ENCODE results near the gene VASH2.
"Not testable (repeated sequence)": the region's sequence is repeated elsewhere in the genome, so short reads cannot be mapped to it uniquely, and the experiment has no call there.

Gene VASH2

DNA sequence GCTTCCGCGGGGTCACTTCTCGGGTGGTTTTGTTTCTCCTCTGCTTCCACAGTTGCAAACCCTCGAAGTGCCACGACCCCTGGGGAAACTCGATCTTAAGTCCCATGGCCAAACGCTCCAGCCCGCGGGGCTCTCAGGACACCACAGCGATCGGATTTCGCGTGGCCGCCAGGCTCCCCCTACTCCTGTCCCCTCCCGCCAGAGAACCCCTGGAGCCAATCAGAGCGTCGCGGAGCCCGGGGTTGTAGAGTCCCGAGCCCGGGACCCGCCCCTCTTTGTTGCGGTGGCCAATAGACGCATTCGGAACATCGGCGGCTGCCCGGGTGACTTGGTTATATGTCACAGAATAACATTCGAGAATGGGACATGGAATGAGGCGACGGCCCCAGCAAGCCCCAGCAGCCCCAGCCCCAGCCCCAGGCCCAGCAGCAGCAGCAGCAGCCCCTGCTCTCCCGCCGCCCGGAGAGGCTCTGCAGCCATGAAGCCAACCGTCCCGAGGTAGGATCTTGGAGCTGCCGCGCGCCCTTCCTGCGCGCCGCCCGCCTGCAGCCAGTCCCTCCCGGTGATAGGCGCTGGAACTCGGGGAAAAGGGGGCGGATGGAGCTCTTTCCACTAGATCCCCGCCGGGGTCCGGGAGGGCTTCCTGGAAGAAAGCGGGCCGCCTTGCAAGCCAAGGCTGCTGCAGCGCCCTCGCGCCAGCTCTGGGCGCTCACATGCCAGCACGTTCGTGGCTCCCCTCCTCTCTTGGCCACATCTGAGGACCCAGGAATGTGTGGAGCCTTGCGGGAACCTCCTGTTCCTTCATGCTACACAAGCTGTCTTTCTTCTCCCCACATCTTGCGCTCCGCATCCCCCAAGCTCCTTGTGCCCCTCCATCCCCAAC, at the start of gene VASH2:
VASH2 (plus strand) TSS at position 299 of the 883 bp plus-strand sequence. CDS start 1,002 bp downstream, outside the sequence.
- peak; percentile 72 for DNase-seq

DNA sequence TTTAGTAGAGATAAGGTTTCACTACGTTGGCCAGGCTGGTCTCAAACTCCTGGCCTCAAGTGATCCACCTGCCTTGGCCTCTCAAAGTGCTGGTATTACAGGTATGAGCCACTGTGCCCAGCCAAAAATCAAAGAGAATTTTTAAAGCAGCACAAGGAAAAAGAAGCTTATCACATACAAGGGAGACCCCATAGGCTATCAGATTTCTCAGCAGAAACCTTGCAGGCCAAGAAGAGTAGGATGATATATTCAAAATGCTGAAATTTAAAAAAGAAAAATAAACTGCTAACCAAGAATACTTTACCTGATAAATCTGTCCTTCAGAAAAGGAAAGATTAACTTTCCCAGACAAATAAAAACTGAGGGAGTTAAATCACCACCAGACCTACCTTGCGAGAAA, 49.1 kb upstream of the VASH2 start:
- DNase-seq: no peak

DNA sequence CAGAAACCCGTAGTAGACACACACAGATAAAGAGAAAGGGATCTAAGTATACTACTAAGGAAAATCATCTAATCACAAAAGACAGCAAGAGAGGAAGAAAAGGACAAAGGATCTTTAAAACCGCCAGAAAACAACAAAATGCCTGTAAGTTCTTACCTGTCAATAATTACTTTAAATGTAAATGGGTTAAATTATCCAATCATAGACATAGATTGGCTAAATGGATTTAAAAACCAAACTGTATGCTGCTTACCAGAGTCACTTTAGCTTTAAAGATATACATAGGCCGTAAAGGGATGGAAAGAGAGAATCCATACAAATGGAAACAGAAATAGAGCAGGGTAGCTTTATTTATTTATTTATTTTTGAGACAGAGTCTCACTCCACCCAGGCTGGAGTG, 48.3 kb upstream of the VASH2 start:
- no peak for DNase-seq

DNA sequence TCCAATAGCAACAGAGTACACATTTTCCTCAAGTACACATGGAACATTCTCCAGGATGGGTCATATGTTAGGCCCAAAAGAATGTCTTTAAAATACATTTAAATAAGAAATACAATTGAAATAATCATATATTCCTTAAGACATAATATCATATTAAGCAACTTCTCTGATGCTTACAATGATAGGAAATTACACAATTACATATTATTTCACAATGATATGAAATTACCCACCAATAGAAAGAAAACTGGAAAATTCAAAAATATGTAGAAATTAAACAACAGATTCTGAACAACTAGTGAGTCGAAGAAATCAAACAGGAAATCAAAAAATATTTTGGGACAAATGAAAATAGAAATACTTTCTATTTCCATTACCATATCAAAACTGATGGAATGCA, 46.7 kb upstream of the VASH2 start:
- no peak for DNase-seq

DNA sequence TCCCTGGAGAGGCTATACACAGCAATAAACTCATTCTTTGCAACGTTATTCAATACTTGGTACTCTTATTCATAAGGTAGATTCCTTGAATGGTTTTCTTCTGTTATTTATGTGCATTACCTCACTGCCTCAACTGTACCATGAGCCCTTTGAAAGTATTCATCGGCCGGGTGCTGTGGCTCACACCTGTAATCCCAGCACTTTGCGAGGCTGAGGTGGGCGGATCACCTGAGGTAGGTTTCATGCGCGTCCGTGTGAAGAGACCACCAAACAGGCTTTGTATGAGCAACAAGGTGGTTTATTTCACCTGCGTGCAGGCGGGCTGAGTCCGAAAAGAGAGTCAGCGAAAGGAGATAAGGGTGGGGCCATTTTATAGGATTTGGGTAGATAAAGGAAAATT, 42.3 kb upstream of the VASH2 start:
- DNase-seq: not testable (repeated sequence)

DNA sequence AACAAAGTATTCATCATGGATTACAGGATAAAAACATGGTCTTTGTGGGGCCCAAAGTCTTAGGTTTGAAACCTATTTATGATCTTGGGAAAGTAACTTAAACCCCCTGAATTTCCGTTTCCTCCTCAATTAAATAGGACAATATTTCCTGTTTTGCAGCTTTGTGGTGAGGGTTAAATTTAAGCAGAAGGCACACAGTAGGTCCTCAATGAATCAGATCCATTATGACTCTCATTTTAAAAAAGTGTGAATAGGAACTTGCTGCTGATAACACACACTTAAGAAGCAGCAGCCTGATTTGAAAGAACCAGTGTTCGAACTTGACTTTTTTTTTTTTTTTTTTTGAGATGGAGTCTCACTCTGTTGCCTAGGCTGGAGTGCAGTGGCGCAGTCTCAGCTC, 41.4 kb upstream of the VASH2 start:
- DNase-seq: no peak

DNA sequence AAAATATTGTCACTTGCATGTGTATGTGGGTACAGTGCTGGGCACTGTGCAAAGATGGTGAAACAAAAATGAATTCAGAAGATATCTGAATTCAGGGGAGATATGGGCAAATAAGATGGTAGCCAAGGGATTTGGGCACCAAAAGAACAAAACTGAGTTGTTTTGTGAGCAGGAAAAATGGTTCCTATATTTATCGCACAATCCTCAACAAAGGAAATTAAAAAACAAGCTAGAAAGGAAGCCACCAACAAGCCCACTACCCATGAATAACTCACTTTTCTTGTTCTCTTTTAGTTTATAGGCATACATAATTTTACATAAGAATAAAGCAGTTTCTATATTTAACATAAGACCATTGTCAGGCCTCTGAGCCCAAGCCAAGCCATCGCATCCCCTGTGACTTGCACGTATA, 40.7 kb upstream of the VASH2 start:
- DNase-seq: no peak

DNA sequence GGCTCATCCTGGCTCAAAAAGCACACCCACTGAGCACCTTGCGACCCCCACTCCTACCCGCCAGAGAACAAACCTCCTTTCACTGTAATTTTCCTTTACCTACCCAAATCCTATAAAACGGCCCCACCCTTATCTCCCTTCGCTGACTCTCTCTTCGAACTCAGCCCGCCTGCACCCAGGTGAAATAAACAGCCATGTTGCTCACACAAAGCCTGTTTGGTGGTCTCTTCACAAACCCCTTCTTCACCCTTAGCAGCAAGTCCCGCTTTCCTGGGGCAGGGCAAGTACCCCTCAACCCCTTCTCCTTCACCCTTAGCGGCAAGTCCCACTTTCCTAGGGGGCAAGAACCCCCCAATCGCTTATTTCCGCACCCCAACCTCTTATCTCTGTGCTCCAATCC, 40.1 kb upstream of the VASH2 start:
- DNase-seq: not testable (repeated sequence)

DNA sequence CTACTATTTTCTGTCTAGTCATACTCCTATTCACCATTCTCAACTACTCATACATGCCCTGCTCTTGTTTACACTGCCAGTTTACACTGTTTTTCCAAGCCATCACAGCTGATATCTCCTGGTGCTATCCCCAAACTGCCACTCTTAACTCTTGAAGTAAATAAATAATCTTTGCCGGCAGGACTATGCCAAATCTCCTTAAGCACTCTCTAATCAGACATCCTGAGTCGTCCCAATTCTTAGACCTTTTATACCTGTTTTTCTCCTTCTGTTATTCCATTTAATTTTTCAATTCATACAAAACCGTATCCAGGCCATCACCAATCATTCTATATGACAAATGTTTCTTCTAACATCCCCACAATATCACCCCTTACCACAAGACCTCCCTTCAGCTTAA, 36.7 kb upstream of the VASH2 start:
- DNase-seq: not testable (repeated sequence)

DNA sequence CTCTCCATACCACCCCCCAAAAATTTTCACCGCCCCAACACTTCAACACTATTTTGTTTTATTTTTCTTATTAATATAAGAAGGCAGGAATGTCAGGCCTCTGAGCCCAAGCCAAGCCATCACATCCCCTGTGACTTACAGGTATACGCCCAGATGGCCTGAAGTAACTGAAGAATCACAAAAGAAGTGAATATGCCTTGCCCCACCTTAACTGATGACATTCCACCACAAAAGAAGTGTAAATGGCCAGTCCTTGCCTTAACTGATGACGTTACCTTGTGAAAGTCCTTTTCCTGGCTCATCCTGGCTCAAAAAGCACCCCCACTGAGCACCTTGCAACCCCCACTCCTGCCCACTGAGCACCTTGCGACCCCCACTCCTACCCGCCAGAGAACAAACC, 36.2 kb upstream of the VASH2 start:
- DNase-seq: not testable (repeated sequence)

DNA sequence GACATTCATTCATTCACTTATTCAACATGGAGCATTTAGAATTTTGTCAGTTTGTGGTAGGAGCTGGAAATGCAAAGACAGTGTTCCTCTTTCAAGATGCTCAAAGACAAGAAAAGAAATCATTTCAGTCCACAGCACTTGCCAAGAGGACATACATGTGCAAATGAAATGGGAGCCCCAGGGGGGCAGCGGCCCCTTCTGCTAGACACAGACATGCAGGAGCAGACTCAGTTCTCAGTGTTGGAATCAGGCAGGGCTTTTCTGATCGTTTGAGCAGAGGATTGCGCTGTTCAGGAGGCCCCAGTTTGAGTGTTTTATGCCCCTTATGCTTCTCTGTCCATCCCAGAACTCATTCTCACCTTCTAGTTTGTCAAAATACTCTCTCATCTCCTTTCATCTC, 35.6 kb upstream of the VASH2 start:
- DNase-seq: no peak

DNA sequence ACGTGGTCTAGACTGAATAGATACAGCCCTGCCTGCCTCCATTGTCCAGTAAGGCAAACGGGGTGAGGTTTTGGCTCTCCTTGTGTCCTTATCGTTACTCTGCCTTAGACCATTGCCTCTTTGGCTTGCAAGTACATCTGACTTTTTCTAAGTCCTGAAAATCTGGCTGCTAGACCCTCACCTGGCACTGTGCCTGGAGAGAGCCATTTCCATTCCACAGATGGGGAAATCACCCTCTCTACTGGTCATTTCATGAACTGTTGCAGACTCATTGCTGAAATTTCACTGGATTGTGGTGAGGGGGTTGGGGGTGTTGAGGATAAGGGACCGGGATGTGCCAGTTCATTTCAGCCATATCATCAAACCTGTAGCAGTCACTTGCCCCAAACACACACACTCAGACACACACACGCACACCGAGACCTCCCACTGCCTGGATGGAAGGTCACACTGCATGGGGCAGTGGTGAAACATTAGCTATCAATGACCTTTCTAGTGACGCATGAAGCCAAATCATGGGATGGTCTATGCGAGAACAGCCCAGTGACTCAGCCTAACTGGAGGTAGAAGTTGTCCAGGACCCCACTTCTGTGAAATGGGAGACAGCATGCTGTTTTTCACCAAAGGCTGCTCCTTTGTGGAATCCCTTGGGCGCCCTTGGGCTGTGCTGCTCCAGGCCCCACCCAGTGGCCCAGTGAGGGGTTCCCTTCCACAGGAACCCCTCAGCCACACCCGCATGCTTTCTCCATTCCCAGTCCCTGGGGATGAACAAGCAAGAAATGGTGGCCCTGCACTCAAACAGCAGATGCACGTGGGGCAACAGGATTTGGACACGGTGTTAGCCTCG, 34.9 kb upstream of the VASH2 start:
- DNase-seq: no peak

DNA sequence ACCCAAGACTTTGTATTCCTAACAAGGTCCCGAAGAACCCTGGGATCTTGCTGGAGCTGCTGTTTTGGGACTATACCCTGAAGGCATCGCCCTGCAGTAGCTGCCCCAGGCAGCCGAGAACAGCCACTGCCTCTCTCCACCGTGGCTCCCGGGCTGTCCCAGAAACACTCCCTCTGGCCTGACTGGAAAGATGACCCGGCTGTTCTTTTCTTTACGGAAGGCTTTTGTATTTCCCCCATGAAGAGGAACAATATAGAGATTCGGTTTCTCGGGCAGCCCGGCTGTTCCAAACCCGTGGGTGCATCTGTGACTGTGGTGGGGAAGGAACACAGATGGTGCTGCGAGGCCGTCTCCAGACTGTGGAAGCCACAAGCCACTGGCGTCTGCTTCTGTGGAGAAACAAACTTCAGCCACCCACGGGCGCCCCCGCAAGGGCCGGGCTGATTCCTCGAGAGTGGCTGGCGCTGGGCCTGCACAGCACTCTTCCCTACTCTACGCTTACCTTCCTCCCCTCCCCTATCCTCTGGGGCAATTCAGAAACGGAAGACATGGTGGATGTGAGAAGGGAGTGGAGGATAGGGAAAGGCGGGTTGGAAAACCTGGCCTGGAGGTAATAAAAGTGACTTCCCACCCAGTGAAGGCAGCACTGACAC, 33.7 kb upstream of the VASH2 start:
- no peak for DNase-seq

DNA sequence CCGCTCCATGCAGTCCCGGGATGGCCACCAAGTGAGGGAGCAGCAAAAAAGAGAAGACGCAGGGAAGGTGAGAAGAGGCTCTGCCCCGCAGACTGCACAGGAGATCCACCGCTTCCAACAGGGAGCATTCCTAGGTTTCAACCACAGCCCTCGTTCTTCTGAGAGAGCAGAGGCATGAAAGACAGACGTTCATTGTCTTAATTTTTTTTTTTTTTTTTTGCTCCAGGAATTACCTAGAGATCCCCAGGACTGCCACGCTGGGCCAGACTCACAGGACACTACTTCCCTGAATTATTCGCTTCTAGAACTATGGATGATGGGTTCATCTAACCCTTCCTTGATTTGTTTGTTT, 33.2 kb upstream of the VASH2 start:
- no peak for DNase-seq

DNA sequence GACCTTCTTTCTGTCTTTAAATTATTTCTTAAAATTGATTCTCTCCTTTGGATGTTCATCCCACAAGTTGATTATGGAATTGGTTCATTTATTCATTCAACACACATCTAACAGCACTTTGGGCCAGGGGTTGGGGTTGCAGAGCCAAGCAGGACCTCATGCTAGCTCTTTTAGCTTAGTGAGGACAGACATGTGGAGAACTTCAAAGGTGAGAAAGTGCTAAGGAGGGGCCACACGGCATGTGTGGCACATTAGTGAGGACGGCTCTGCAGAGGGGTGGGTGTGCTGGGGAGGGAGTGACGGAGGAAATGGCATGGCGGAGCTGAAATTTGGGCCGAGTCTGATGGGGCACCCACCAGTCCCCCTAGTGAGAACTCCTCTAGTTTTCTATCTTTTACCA, 32.5 kb upstream of the VASH2 start:
- no peak for DNase-seq

DNA sequence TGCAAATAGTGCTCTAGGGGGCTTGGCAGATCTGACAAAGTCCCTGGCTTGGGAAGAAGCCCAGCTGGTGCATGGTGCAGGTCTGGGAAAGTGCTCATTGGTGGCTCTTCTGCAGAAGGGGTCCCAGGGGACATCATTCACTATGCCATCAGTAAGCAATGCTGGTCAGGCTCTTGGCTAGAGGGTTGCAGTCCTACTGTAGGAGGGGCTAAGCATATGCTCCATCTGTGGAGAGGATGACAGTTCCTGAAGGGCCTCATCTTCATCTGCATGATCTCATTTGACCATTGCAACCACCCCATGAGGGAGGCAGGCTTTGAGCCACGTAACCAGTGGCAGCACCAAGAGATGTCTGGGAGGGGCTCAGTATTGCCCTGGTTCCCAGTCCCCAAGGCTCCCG, 31.5 kb upstream of the VASH2 start:
- DNase-seq: no peak

DNA sequence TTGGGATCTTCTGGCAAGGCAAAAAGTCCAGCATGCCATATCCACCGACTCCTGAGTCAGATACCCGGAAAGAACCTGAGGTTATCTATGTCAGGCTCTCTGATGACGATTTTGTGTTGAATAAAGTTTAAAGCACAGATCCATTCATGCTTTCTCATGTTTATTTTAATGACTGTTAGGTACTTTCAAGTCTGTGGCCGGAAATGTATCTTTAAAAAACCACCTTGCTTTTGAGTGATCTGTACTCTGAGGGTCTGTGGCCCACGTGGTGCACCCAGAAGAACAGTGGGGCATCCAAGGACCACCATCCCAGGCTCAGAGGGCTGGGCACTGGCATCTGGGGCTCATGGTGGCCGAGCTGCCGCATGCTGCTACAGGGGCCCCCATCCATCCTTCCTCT, 30.1 kb upstream of the VASH2 start:
- no peak for DNase-seq

DNA sequence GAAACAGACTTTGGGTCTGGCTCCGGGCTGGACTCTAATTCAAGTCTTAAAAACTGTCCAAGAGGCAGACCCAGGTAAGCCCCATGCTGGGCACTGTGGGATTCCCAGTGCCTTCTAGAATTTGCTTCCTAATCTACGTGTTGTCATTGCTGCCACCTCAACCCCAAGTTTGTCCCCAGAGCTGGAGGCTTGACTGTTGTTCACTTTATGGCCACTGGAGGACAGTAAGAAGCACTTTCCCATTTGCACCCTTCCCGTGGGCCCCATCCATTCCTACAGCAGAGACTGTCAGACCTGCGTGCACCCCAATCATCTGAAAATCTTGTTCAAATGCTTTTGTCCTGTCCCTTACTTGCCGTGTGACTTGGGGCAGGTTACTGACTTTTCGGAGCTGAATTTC, 29.4 kb upstream of the VASH2 start:
- no peak for DNase-seq

DNA sequence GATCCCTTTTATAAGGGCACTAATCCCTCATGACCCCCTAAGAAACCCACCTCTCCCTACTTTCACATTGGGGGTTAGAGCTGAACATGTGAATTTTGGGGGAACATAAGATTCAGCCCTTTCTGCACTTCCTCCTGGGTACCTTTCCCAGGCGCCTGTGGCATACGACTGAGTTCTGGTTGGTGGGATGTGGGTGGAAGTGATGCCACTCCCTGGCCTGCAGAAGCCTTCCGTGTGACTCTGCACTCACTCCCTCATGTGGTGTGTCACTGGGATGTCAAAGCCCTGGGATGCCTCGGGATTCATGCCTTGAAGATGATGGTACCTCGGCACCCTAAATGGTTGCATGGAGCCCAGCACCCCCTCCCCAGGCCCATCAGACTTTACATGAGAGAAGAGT, 28.3 kb upstream of the VASH2 start:
- no peak for DNase-seq

DNA sequence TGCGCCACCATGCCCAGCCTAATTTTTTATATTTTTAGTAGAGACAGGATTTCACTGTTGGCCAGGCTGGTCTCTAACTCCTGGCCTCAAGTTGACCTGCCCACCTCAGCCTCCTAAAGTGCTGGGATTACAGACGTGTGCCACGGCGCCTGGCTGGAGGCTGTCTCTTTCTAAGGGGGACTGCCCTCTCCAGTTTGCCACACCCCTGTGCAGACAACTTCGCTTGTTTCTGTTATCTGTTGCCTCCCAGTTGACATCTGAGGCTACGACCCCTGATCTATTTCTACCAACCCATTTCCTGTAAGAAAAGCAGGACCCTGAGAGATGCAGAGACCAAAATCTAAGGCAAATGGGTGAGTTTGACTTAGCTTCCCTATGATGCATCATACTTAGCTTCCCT, 24.0 kb upstream of the VASH2 start:
- no peak for DNase-seq

DNA sequence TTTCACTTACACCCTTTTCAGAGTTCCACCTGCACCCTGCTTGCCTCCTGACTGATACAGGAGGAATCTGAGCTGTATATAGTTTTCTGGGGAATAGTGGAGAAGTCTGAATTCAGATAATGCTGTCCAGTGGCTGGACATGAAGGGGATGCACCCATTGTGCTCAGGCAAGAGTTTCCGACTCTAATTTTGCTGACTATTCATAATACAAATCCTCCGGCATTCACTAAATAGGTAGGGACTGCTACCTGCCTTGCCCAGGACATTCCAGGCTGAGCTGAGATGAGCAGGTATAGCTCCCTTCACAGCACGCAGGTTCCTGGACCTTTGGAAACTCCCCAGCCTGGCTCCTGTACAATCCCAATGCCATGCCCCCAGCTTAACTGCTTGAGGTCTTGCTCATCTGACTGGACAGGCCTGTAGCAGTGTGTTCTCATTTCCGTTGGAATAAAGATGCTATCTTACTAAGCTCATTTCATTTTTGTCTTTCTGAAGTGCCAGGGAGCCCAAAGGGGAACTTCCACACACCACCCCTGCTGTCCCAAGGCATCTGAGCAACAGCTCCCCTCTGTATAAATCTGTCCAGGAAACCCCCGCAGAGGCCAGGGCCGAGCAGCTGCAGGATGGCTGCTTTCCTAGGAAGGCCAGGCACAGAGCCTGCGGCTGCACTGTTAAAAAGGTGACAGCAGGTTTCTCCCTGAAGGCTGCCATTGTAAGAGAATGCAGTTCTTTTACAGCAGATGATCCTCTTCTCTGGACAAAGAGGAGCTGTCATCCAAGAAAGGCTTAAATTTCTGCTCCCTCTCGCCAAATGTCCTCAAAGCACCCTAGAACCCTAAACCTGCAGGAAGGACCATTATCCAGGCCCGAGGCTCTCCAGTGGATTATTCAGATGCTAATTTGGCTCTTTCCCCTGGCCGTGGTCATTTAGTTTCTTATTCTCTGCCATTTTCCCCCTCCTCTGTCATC, 21.7 kb upstream of the VASH2 start:
- DNase-seq: no peak

DNA sequence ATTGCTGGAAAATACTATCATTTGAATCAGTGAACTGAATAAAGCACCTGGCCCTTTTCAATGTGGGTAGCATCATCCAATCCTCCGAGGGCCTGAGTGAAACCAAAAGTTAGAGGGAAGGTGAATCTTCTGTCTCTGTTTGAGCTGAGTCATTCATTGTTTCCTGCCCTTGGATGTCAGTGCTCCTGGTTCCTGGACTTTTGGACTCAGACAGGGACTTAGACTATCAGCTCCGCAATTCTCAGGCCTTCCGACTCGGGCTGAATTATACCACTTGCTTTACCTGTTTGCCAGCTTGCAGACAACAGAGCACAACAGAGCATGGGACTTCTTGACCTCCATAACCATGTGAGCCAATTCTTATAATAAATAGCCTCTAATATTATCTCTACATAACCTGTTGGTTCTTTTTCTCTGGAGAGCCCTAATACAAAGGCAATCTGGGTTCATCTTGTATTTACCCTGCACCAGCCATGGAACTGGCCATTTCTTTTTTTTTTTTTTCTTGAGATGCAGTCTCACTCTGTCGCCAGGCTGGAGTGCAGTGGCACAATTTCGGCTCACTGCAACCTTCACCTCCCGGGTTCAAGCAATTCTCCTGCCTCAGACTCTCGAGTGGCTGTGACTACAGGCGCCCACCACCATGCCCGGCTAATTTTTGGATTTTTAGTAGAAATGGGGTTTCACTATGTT, 19.2 kb upstream of the VASH2 start:
- no peak for DNase-seq

Measured in stimulated activated CD4-positive, alpha-beta T cell treated with anti-CD3 and anti-CD28 coated beads, Interleukin-1b, Interleukin-23, amount 100 ng/mL, for 48 hours (primary cell).